ENCODE results near the gene PNN.
"Not testable (repeated sequence)": the region's sequence is repeated elsewhere in the genome, so short reads cannot be mapped to it uniquely, and the experiment has no call there.

DNA sequence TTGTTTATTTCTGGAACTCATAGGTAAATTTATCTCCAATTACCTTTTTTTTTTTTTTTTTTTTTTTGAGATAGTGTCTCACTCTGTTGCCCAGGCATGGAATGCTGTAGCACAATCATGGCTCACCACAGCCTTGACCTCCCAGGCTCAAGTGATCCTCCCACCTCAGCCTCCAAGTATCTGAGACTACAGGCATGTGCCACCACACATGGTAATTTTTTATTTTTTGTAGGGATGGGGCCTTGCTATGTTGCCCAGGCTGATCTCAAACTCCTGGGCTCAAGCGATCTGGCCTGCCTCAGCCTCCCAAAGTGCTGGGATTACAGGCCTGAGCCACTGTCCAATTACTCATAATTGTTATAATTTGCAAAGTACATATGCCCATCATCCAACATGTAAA is 45.4 kb downstream of the PNN start:
- TF ChIP-seq, protein P1, sequence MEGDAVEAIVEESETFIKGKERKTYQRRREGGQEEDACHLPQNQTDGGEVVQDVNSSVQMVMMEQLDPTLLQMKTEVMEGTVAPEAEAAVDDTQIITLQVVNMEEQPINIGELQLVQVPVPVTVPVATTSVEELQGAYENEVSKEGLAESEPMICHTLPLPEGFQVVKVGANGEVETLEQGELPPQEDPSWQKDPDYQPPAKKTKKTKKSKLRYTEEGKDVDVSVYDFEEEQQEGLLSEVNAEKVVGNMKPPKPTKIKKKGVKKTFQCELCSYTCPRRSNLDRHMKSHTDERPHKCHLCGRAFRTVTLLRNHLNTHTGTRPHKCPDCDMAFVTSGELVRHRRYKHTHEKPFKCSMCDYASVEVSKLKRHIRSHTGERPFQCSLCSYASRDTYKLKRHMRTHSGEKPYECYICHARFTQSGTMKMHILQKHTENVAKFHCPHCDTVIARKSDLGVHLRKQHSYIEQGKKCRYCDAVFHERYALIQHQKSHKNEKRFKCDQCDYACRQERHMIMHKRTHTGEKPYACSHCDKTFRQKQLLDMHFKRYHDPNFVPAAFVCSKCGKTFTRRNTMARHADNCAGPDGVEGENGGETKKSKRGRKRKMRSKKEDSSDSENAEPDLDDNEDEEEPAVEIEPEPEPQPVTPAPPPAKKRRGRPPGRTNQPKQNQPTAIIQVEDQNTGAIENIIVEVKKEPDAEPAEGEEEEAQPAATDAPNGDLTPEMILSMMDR (conservative IDR thresholded peaks at IDR 0.05; ENCODE audit: low read depth, low read length) = not testable (repeated sequence)
- TF ChIP-seq SMC3 (IDR thresholded peaks at IDR 0.05; ENCODE audit: low read depth, low read length); POLR2A (IDR thresholded peaks at IDR 0.05; ENCODE audit: low read depth, low read length); RAD21 (IDR thresholded peaks at IDR 0.05; ENCODE audit: low read length); MAZ (IDR thresholded peaks at IDR 0.05; ENCODE audit: borderline replicate concordance, low read depth, low read length); MXI1 (IDR thresholded peaks at IDR 0.05; ENCODE audit: borderline replicate concordance, low read depth, low read length); NFE2L2 (IDR thresholded peaks at IDR 0.05; ENCODE audit: low read depth, low read length); RFX5 (IDR thresholded peaks at IDR 0.05; ENCODE audit: low read depth, low read length): not testable (repeated sequence)
- TF ChIP-seq, protein P2, sequence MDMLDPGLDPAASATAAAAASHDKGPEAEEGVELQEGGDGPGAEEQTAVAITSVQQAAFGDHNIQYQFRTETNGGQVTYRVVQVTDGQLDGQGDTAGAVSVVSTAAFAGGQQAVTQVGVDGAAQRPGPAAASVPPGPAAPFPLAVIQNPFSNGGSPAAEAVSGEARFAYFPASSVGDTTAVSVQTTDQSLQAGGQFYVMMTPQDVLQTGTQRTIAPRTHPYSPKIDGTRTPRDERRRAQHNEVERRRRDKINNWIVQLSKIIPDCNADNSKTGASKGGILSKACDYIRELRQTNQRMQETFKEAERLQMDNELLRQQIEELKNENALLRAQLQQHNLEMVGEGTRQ (IDR thresholded peaks at IDR 0.05; ENCODE audit: low read depth, low read length) = not testable (repeated sequence)
